ENCODE data around the gene DLL3. TPM values are rescaled to one million over a fixed set of nuclear protein-coding genes. Genes with fewer than 3 reads are reported as not detected.

DLL3 gene
- total and polyA plus RNA-seq, 10 of the 15 experiments (the other 5 are each of a cell fraction or from before 2014, with no cell fraction given) = 0.18 to 2.0 (median 0.95) TPM

GRCh38 chr19:39494661-39495060 is 4.1 kb upstream of the DLL3 start (continued):
- TF ChIP-seq MLLT1 (IDR thresholded peaks at IDR 0.05) = no peak
- no peak for TF ChIP-seq WRNIP1 (IDR thresholded peaks at IDR 0.05; ENCODE audit: borderline replicate concordance, low read depth, low read length)
- TF ChIP-seq MEF2A (IDR thresholded peaks at IDR 0.05; ENCODE audit: insufficient read depth, low read depth, low read length) = no peak
- no peak for TF ChIP-seq RCOR1 (conservative IDR thresholded peaks at IDR 0.05; ENCODE audit: low read depth, low read length)
- TF ChIP-seq ZNF687 (IDR thresholded peaks at IDR 0.05) = no peak

- in situ Hi-C loops (cut with MboI) (no loop called here), intact Hi-C loops (cut with micrococcal nuclease; ENCODE audit: unreplicated experiment) (loop anchor here (5.0 kb wide), 1 partner anchor 49 kb away; the partner anchor contains the start of gene SUPT5H)
- Histone ChIP-seq H3K36me3 (ENCODE audit: control insufficient read depth in 2 of 2, insufficient read depth in 2 of 2, low read length in 1 of 2) (no peaks in the 10 kb centered on the region), H2AFZ (ENCODE audit: control insufficient read depth, low read depth, low read length) (no peak overlapping the region), H3K4me1 (ENCODE audit: control insufficient read depth, insufficient read depth, low read length) (peaks cover 10% of the 10 kb centered on the region), H4K20me1 (ENCODE audit: control insufficient read depth, insufficient read depth) (no peaks in the 10 kb centered on the region), H3K4me2 (ENCODE audit: control insufficient read depth, insufficient read depth) (no peak overlapping the region), H3K27ac (ENCODE audit: control insufficient read depth, insufficient read depth) (no peak overlapping the region), H3K9me3 (replicated peaks; ENCODE audit: control insufficient read depth, insufficient read depth, low read length) (no peaks in the 10 kb centered on the region), H3K79me2 (ENCODE audit: control insufficient read depth, insufficient read depth, low read length) (no peaks in the 10 kb centered on the region), H3K9ac (ENCODE audit: control insufficient read depth, insufficient read depth, low read length) (no peak overlapping the region), H3K4me3 (no peak overlapping the region), H3K27me3 (replicated peaks in 1 of 2; ENCODE audit: control insufficient read depth in 2 of 2, insufficient read depth in 2 of 2, low read length in 1 of 2) (peaks cover 0 to 19% of the 10 kb centered on the region in 2 experiments; a peak in 2 of 4 replicates)
- no peak for DNase-seq (ENCODE audit: low read depth, low spot score)
- ATAC-seq = no peak
- no TSS peak for BruUV-seq (replicated peaks)
- ChIA-PET POLR2A (interaction anchor here (1.0 kb wide), 1 partner anchor 60 kb away, joined by 3 read pairs; the partner anchor contains the start of gene RPS16), CTCF (interaction anchor here (0.6 to 2.9 kb wide), 5 partner anchors 19 to 177 kb away, joined by 3 to 16 read pairs (median 4); partner anchors contain the start of gene SELENOV), RAD21 (ENCODE audit: unreplicated experiment) (no interaction called here), SMC1A (ENCODE audit: uncharacterized antibody, unreplicated experiment) (interaction anchor here (0.8 to 1.5 kb wide), 2 partner anchors 55 to 177 kb away, joined by 3 to 4 read pairs; no protein-coding TSS in a partner anchor)
- WGBS (ENCODE audit: insufficient coverage, insufficient replicate concordance, low lambda C conversion rate, missing lambda C conversion rate) = 28% methylated on average over 5 of the region's 5 CpGs
- no peak for FAIRE-seq
- TF ChIP-seq BHLHE40 (IDR thresholded peaks at IDR 0.05; ENCODE audit: borderline replicate concordance in 1 of 2, low read depth in 2 of 2, low read length in 1 of 2) (no peak), E2F8 (IDR thresholded peaks at IDR 0.05; ENCODE audit: low read depth, partially characterized antibody) (no peak), POLR2AphosphoS2 (IDR thresholded peaks at IDR 0.05; ENCODE audit: low read depth, low read length) (no peak), BRCA1 (IDR thresholded peaks at IDR 0.05; ENCODE audit: low read depth, low read length) (no peak), NFIC (IDR thresholded peaks at IDR 0.05; ENCODE audit: low read depth, low read length) (no peak), SPI1 (IDR thresholded peaks at IDR 0.05; ENCODE audit: borderline replicate concordance, insufficient read depth, low read depth, low read length) (no peak), KAT2A (conservative IDR thresholded peaks at IDR 0.05; ENCODE audit: control insufficient read depth, low read depth, low read length) (no peak), ATF7 (IDR thresholded peaks at IDR 0.05; ENCODE audit: low read depth) (no peak), EZH2 (IDR thresholded peaks at IDR 0.05; ENCODE audit: borderline replicate concordance, control insufficient read depth, low read depth, low read length) (no peak)
Observed at GRCh38 chr19:39496063-39496462, 2.7 kb upstream of the DLL3 start.
